GM12878 (cell line): ENCODE results near the gene GUCA1A. TPM values are rescaled to one million over a fixed set of nuclear protein-coding genes. Genes with fewer than 3 reads are reported as not detected.

ENCODE experiments used
- CHD1 ChIP-seq: IDR thresholded peaks from 2 replicates; pipeline ENCODE4 v1.6.1; 2012; ENCODE audit warnings: low read depth, low read length, improper control_type of control experiment
- IRF4 ChIP-seq: IDR thresholded peaks from 2 replicates; pipeline ENCODE4 v1.6.1; 2011; ENCODE audit warnings: low read depth, low read length
- MAX ChIP-seq: IDR thresholded peaks from 2 replicates; pipeline ENCODE4 v1.6.1; 2012; ENCODE audit warnings: low read depth, low read length, improper control_type of control experiment
- NBN ChIP-seq: fragments of 450-650 bp; IDR thresholded peaks from 2 replicates; pipeline ENCODE4 v1.6.1; 2016
- RELB ChIP-seq: fragments of 450-650 bp; IDR thresholded peaks from 2 replicates; pipeline ENCODE4 v1.6.1; 2017; ENCODE audit warnings: low read depth, mild to moderate bottlenecking, moderate library complexity
- TBL1XR1 ChIP-seq: IDR thresholded peaks from 2 replicates; pipeline ENCODE4 v1.6.1; 2012; ENCODE audit warnings: low read depth, low read length, improper control_type of control experiment
- ZBTB33 ChIP-seq: fragments of 450-650 bp; IDR thresholded peaks from 2 replicates; pipeline ENCODE4 v1.6.1; 2017; ENCODE audit warnings: mild to moderate bottlenecking
- polyA plus RNA-seq, 11 experiments: library from polyadenylated mRNA; depleted of rRNA in 4 of 11; unstranded in 6 of 11; stranded (reverse) in 5 of 11; fragments of >200 nt; fragmentation: Nextera tagmentation in 4 of 11; fragmentation: Illumina TruSeq in 1 of 11; extraction: Ambion mirVana in 4 of 11; extraction: Trizol in 1 of 11; gene quantifications; 1 replicate in 1 of 11; 2 replicates in 10 of 11; pipeline versions ENCODE4 v1.2.1 to v1.2.3, GENCODE V29; 2011 to 2016; ENCODE audit warnings: inconsistent platforms in 2 of 11, missing spikeins in 2 of 11, low read depth in 1 of 11
- total RNA-seq, 4 experiments: library from RNA; depleted of rRNA in 3 of 4; stranded (reverse); fragments of >200 nt in 3 of 4; fragmentation: Illumina TruSeq in 1 of 4; extraction: Trizol in 1 of 4; gene quantifications; 2 replicates each; pipeline versions ENCODE4 v1.2.1 to v1.2.3, GENCODE V29; 2013 to 2021
- TF ChIP-seq, protein P1 (sequence below): IDR thresholded peaks from 2 replicates; pipeline ENCODE4 v1.6.1; 2011; ENCODE audit warnings: low read depth, low read length, improper control_type of control experiment, borderline replicate concordance
- TF ChIP-seq, protein P2 (sequence below): fragments of 450-650 bp; IDR thresholded peaks from 2 replicates; pipeline ENCODE4 v1.6.1; 2016; ENCODE audit warnings: mild to moderate bottlenecking

GUCA1A gene
- total and polyA plus RNA-seq, 10 of the 15 experiments (the other 5 are each of a cell fraction or from before 2014, with no cell fraction given) = not detected

DNA sequence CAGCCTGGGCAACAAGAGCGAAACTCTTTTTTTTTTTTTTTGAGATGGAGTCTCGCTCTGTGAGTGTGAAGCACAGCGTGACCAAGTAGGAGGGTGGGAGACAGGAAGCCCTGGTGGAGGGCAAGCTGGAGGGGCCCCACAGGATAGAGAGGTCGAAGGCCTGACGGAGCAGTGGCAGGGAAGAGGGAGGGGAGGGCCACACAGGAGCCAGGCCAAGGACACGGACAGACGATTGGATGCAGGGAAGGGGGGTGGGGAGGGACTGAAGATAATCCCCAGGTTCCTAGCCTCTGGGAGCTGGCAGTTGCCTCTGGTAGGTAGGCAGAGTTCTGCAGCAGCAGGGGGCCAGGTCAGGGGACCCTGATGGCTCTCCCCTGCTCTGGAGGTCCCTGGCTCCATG is 10.8 kb upstream of the GUCA1A start (continued):
- TF ChIP-seq ZBTB33 (no peak), IRF4 (no peak), CHD1 (no peak), NBN (no peak), MAX (no peak), TBL1XR1 (no peak), RELB (no peak)
- TF ChIP-seq, protein P1, sequence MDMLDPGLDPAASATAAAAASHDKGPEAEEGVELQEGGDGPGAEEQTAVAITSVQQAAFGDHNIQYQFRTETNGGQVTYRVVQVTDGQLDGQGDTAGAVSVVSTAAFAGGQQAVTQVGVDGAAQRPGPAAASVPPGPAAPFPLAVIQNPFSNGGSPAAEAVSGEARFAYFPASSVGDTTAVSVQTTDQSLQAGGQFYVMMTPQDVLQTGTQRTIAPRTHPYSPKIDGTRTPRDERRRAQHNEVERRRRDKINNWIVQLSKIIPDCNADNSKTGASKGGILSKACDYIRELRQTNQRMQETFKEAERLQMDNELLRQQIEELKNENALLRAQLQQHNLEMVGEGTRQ = no peak
- TF ChIP-seq, protein P2, sequence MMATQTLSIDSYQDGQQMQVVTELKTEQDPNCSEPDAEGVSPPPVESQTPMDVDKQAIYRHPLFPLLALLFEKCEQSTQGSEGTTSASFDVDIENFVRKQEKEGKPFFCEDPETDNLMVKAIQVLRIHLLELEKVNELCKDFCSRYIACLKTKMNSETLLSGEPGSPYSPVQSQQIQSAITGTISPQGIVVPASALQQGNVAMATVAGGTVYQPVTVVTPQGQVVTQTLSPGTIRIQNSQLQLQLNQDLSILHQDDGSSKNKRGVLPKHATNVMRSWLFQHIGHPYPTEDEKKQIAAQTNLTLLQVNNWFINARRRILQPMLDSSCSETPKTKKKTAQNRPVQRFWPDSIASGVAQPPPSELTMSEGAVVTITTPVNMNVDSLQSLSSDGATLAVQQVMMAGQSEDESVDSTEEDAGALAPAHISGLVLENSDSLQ = no peak
